B cell (primary cell): ENCODE data around the gene OR8A1.

Source experiments
- CTCF ChIP-seq: fragments of 200-600 bp; IDR thresholded peaks from one replicate; pipeline ENCODE4 v1.8.0; 2022; ENCODE audit warnings: antibody characterized with exemption, mild to moderate bottlenecking
- EZH2 ChIP-seq: IDR thresholded peaks from 2 replicates; pipeline ENCODE4 v1.6.1; 2012; ENCODE audit warnings: borderline replicate concordance, low read depth, mild to moderate bottlenecking, moderate library complexity, low read length; ENCODE audit not compliant: insufficient read depth, poor library complexity, severe bottlenecking

- TF ChIP-seq CTCF: no peak
- no peak for TF ChIP-seq EZH2
Observed at GRCh38 chr11:124569697-124570096, at the start of gene OR8A1.
